Endodermal cell (in vitro differentiated cells): ENCODE measurements around the gene POLE3. TPM values are rescaled to one million over a fixed set of nuclear protein-coding genes. Genes with fewer than 3 reads are reported as not detected.

Source experiments
- DNase-seq: peaks from one replicate; pipeline ENCODE4 v3.0.0-alpha.2; 2017
- H3K27ac ChIP-seq: 2 replicates; pipeline ENCODE4 v1.5.1; 2013; ENCODE audit warnings: mild to moderate bottlenecking, low read depth, low read length, moderate library complexity
- H3K27me3 ChIP-seq: 2 replicates; pipeline ENCODE4 v1.6.1; 2013; ENCODE audit warnings: mild to moderate bottlenecking, low read length, moderate library complexity; ENCODE audit not compliant: insufficient read depth, control insufficient read depth, poor library complexity, severe bottlenecking
- H3K36me3 ChIP-seq: 2 replicates; pipeline ENCODE4 v1.7.0; 2013; ENCODE audit warnings: mild to moderate bottlenecking, low read length, moderate library complexity; ENCODE audit not compliant: control insufficient read depth, insufficient read depth
- H3K4me1 ChIP-seq: one replicate; pipeline ENCODE4 v1.7.0; 2013; ENCODE audit warnings: low read length; ENCODE audit not compliant: control insufficient read depth, insufficient read depth
- H3K4me3 ChIP-seq: 2 replicates; pipeline ENCODE4 v1.5.1; 2013; ENCODE audit warnings: mild to moderate bottlenecking, low read length, moderate library complexity
- H3K9ac ChIP-seq: 2 replicates; pipeline ENCODE4 v1.6.1; 2013; ENCODE audit warnings: mild to moderate bottlenecking, low read length, moderate library complexity; ENCODE audit not compliant: poor library complexity, severe bottlenecking; ENCODE audit errors: extremely low read depth
- H3K9me3 ChIP-seq: 2 replicates; pipeline ENCODE4 v1.6.1; 2013; ENCODE audit warnings: mild to moderate bottlenecking, low read length, moderate library complexity; ENCODE audit not compliant: control insufficient read depth
- H3K27ac Mint-ChIP-seq: 2 replicates; pipeline ENCODE4 v1.8.0; 2020; ENCODE audit warnings: mixed read lengths
- H3K27me3 Mint-ChIP-seq: 2 replicates; pipeline ENCODE4 v1.8.0; 2021; ENCODE audit warnings: mild to moderate bottlenecking, mixed read lengths; ENCODE audit not compliant: insufficient read depth
- H3K36me3 Mint-ChIP-seq: 2 replicates; pipeline ENCODE4 v1.8.0; 2020; ENCODE audit warnings: low read depth, mixed read lengths
- H3K4me1 Mint-ChIP-seq: 2 replicates; pipeline ENCODE4 v1.8.0; 2020; ENCODE audit warnings: mixed read lengths
- H3K4me3 Mint-ChIP-seq: 2 replicates; pipeline ENCODE4 v1.8.0; 2020; ENCODE audit warnings: mild to moderate bottlenecking, moderate library complexity, mixed read lengths
- H3K9me3 Mint-ChIP-seq: 2 replicates; pipeline ENCODE4 v1.8.0; 2020; ENCODE audit warnings: mild to moderate bottlenecking, mixed read lengths
- WGBS, 2 experiments: methylation state at CpG; one replicate each; pipeline versions ENCODE4 v1.1.5 to v1.1.7; 2013; ENCODE audit warnings: missing lambda C conversion rate in 2 of 2, mixed read lengths in 1 of 2; ENCODE audit not compliant: insufficient coverage in 1 of 2, insufficient read length in 1 of 2; 5-methylcytosine and 5-hydroxymethylcytosine counted together
- total RNA-seq, 2 donors: library from RNA; stranded (reverse); fragmentation: NEBNext Ultra II Directional in 1 of 2; extraction: Animal tissue kit (Norgen Biotek cat#: 25700) in 1 of 2; gene quantifications; 2 replicates in 1 of 2; 3 replicates in 1 of 2; pipeline ENCODE4 v1.2.1, GENCODE V29; 2021
- TF ChIP-seq, protein P1 (sequence below): fragments of 200-600 bp; sonication (generic); conservative IDR thresholded peaks from 2 replicates; pipeline ENCODE4 v1.5.0; 2021; ENCODE audit warnings: antibody characterized with exemption, mild to moderate bottlenecking

Gene POLE3
- total RNA-seq, 2 donors from 2014 or later = 36.5 to 45.6 TPM

DNA sequence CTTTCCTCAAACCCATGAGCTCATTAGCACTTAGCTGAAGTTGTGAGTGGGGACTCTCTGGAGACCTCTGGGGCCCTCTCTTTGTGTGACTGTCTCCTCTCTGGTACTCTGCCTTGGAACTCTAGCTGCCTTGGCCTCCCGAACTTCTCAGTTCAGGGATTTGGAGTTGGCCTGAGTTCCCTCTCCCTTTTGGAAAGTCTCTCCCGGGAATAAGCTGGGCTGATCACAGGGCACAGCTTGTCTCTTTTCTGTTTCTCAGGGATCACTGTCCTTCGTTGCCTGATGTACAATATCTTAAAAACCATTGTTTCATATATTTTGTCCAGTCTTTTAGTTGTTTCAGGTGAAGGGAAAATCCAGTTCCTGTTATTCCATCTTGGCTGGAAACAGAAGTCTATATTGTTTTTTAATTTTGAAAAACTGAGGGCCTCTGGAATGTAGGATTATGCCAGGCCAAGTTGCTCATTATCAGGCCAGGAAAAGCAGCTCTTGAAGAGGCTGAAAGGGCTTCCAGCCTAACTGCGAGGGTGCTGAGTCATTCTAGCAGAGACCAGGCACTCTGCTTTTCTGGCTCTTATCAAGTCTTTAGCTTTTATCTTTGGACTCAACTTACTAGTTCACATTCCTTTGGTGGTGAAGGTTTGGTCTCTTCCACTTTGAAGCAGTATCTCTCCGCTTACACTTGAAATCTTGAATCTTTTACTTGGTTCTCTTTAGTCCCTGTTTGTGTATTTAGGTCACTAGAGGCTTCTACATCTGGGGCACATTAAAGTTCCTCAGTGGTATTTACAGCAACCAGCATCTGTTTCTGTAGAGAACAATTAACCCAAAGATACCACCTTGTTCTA, 44.7 kb upstream of the POLE3 start:
- peak; percentile 77 for DNase-seq
- Histone ChIP-seq H3K9ac (peak overlapping the region; percentile 38), H3K4me3 (peak overlapping the region; percentile 46), H3K36me3 (no peaks in the 10 kb centered on the region), H3K27me3 (no peaks in the 10 kb centered on the region), H3K27ac (peak overlapping the region; percentile 70), H3K9me3 (no peaks in the 10 kb centered on the region), H3K4me1 (peaks cover 12% of the 10 kb centered on the region)
- Mint-ChIP-seq H3K36me3 (no peaks in the 10 kb centered on the region), H3K27me3 (no peaks in the 10 kb centered on the region), H3K9me3 (no peaks in the 10 kb centered on the region), H3K27ac (peak overlapping the region; percentile 98), H3K4me3 (peak overlapping the region; percentile 15), H3K4me1 (peaks cover 19% of the 10 kb centered on the region)
- 72 to 75% methylated on average over 4 to 5 of the region's 5 CpGs for WGBS, 2 experiments
- TF ChIP-seq, protein P1, sequence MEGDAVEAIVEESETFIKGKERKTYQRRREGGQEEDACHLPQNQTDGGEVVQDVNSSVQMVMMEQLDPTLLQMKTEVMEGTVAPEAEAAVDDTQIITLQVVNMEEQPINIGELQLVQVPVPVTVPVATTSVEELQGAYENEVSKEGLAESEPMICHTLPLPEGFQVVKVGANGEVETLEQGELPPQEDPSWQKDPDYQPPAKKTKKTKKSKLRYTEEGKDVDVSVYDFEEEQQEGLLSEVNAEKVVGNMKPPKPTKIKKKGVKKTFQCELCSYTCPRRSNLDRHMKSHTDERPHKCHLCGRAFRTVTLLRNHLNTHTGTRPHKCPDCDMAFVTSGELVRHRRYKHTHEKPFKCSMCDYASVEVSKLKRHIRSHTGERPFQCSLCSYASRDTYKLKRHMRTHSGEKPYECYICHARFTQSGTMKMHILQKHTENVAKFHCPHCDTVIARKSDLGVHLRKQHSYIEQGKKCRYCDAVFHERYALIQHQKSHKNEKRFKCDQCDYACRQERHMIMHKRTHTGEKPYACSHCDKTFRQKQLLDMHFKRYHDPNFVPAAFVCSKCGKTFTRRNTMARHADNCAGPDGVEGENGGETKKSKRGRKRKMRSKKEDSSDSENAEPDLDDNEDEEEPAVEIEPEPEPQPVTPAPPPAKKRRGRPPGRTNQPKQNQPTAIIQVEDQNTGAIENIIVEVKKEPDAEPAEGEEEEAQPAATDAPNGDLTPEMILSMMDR = no peak

DNA sequence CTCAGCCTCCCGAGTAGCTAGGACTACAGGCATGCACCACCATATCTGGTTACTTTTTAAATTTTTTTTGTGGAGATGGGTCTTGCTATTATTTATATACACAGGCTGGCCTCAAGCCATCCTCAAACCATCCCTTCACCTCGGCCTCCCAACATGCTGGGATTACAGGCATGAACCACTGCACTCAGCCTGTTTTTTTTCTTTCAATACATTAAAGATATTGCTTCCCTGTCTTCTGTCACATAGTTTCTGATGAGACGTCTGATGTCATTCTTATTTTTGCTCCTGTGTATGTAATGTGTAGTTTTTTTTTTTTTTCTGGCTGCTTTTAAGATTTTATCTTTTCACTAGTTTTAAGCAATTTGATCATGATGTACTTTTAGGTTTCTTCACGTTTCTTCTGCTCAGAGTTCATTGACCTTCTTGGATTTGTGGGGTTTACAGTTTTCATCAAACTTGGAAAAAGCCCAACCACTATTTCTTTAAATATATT, 41.7 kb upstream of the POLE3 start:
- DNase-seq = no peak
- TF ChIP-seq, protein P1 = no peak
- H3K36me3 Mint-ChIP-seq = no peaks in the 10 kb centered on the region
- Histone ChIP-seq H3K9ac (no peak overlapping the region), H3K4me3 (no peak overlapping the region), H3K27me3 (no peaks in the 10 kb centered on the region), H3K27ac (no peak overlapping the region), H3K36me3 (no peaks in the 10 kb centered on the region), H3K4me1 (peaks cover 12% of the 10 kb centered on the region), H3K9me3 (no peaks in the 10 kb centered on the region)
- no peak overlapping the region for H3K27ac Mint-ChIP-seq
- peaks cover 19% of the 10 kb centered on the region for H3K4me1 Mint-ChIP-seq
- WGBS, 2 experiments = 95 to 100% methylated on average over 1 to 4 of the region's 4 CpGs
- no peaks in the 10 kb centered on the region for H3K27me3 Mint-ChIP-seq
- H3K4me3 Mint-ChIP-seq = no peak overlapping the region
- H3K9me3 Mint-ChIP-seq = no peaks in the 10 kb centered on the region

DNA sequence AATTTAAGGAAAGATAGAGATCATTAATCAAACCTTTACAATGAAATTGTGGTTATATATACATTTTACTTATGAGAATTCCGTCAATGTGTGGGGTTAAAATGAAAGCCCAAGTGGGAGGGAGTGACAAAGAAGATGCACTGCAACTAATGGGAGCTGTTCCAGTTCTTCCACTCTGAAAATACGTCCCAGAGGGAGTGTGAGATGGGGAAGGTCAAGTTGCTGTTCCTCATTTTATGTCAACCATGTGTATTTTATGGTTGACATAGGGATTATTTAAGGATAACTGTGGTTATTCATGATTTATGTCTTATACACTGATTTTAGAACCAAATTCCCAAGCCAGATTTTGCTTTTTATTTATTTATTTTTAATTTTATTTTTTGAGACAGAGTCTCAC, 38.9 kb upstream of the POLE3 start:
- Mint-ChIP-seq H3K9me3 (no peaks in the 10 kb centered on the region), H3K27me3 (no peaks in the 10 kb centered on the region), H3K4me1 (no peaks in the 10 kb centered on the region), H3K27ac (no peak overlapping the region), H3K36me3 (no peaks in the 10 kb centered on the region), H3K4me3 (no peak overlapping the region)
- WGBS, 2 experiments = 85 to 100% methylated on average over 1 to 2 of the region's 2 CpGs
- Histone ChIP-seq H3K9me3 (no peaks in the 10 kb centered on the region), H3K27ac (no peak overlapping the region), H3K27me3 (no peaks in the 10 kb centered on the region), H3K36me3 (no peaks in the 10 kb centered on the region), H3K9ac (no peak overlapping the region), H3K4me1 (no peaks in the 10 kb centered on the region), H3K4me3 (no peak overlapping the region)
- no peak for DNase-seq
- TF ChIP-seq, protein P1 = no peak
